Left forelimb (tissue), 1 donor: ENCODE measurements around the gene CAMSAP2.
"Not testable (repeated sequence)": the region's sequence is repeated elsewhere in the genome, so short reads cannot be mapped to it uniquely, and the experiment has no call there.

Experiments
- DNase-seq: peaks from one replicate; pipeline ENCODE4 v3.0.0-alpha.2; 2018; ENCODE audit warnings: low spot score

Gene CAMSAP2

DNA sequence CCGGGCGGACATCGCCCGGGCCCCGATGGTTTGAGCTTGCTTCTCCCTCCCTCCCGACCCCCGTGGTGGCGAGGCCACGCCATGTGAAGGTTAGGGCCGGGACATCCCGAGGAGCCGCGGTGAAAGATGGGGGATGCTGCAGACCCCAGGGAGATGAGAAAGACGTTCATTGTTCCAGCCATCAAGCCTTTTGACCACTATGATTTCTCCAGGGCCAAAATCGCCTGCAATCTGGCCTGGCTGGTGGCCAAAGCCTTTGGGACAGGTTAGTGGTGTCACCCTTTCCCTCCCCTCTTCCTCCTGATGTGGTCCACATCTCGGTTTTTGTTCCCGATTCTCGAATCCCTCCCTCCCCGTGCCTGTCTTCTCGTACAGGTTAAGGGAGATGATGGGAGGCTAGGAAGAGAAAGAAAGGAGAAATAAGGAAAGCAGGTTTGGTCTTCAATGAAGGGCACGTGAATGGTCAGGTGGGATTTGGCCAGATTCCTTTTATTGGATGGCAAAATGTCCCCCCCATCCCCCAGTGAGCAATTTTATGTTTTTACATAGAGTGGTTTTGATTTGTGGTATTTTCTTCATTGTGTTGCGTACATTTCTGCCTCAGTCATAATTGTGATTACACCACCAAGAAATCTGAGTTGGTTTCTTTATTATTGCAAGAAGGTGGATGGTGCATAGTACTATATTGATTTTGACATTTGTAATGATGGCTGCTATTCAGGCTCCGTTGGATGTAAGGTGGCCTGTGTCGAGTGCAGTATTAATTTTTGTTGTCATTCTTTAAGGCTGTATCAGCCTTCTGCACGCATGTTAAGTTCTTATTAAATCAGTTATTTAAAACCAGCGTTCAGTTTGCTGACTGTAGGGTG lies 1.2 kb downstream of the CAMSAP2 start:
- no peak for DNase-seq

DNA sequence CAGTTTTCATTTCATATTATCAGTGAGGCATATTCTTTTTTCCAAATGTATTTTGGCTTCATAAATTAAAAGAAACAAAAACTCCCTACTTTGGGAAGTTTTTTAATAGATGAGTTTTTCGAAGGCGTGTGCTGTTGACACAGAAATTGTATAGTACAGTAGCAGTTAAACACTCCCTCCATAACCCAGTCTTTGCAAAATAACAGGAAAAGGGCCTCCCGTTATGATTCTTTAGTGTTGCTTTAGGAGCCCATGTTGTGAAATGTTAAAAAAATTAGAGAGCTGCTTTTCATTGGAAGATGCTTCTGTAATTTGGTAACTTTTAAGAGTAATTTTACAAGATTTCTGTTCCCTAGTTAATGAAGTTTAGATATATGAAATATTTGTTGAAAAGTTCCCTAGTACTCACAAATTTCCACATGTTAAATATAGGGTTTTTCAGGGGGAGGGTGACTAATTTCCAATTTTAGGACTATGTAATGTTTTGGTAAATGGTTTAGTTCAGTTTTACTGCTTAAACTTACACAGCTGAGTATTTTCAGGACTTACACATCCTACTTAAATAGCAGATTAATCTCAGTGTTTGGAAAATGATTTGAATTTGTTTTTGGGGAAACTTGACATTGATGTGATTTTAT lies 2.0 kb downstream of the CAMSAP2 start:
- no peak for DNase-seq

DNA sequence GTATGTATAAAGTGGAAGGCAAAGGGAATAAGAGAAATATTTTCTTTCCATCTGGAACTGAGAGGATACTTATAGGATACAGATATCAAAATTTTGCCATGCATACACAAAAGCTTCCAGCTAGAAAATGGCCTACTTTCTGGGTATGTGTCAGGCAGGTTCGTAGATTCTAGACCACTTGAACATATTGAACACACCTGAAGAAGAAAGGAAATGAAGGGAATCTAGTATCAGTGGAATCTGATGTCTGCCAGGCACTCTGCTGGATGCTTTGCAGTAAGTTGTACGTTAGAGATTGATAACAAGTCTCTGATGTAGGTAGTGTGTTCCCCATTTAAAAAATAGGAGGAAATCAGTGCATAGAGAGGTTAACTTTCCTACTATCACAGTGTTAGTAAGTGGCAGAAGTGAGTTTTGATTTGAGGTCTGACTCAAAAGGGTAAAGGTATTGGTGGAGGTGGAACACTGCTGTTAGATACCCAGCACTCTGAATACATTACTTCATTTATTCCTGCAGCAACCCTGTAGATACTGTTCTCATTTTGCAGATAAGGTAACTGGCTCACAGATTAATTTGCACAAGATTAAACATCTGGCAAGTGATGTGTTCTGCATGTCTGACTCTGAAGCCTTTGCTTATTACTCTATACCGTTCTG lies 3.0 kb downstream of the CAMSAP2 start:
- DNase-seq = no peak

DNA sequence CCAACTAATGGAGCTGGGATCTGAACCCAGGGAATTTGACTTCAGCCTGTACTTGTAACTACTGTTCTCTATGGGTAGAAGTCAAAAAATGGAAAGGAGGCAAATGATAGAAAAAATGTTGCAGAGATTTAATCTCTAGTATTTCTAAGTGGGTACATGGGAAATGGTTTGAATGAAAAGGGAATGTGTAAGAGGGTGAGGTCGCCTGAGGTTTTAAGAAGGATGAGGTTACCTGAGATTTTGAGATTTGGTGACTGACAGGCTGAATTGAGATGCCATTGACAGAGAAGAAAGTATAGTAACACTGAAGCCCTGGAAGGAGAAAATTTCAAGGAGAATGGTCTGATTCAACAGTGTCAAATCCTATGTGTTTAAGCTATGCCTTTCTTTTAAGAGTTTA lies 5.5 kb downstream of the CAMSAP2 start:
- no peak for DNase-seq

DNA sequence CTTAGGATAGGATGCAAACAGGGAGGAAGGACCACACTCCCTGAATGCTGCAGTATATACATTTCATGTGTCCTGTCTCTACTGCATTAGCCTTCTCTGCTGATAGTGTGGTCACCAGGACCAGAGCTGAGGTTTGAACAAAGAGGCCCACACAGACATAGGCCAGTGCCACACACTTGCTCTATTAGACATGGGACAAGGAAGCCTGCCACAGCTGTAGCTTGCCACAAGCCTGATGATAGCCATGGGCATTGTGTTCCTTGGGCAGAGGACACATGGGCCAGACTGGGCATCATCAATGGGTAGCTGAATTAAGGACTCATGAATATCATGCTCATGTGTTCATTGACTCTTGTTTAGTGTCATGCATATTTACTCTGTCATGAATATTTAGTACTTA lies 10.4 kb downstream of the CAMSAP2 start:
- DNase-seq = no peak

DNA sequence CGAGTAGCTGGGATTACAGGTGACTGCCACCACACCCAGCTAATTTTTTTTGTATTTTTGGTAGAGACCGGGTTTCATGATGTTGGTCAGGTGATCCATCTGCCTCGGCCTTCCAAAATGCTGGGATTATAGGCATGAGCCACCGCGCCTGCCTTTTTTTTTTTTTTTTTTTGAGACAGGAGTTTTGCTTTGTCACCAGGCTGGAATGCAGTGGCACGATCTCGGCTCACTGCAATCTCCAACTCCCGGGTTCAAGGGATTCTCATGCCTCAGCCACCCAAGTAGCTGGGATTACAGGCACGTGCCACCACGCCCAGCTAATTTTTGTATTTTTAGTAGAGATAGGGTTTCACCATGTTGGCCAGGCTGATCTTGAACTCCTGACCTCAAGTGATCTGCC lies 12.1 kb downstream of the CAMSAP2 start:
- not testable (repeated sequence) for DNase-seq

DNA sequence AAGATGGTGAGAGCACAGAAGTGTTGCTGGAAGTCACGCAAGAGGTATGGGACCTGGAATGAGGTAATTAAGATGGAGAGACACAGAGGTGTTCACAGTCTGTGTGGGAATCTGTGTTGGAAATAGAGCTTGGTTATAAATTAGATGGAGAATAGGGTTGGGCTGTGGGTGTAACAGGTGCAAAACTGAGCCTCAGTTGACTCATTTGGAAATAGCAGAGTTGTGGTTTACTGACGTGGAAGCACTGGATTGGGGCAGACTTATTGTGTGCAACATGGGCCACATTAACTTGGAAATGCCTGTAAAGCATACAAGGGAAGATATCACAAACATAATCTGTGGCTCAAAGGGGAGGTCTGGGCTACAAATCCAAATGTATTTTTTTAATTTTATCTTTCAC lies 13.0 kb downstream of the CAMSAP2 start:
- DNase-seq = no peak

DNA sequence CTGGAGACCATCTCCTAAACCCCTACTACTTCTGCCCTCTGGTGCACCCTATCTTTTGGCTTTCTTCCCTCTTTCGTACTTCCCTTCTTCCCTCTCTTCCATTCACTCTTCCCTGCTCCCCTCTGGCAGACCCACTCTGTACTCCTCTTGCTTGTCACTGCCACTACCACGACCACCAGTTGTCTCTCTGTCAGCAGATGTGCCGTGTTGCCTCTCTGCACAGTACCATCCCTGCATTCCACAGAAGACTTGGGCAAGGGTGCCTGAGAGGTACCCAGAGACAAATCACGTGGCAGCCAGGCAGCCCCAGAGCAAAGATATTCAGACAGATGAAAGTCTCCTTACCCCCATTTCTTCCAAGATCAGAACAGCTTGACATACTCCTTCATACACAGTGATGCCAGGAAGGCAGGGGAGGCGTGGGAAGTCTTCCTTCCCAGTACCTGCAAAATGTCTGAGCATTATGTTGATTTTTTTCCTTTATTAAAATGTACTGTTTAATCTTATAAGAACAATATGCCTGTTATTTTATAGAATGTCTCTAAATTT lies 15.0 kb downstream of the CAMSAP2 start:
- no peak for DNase-seq

DNA sequence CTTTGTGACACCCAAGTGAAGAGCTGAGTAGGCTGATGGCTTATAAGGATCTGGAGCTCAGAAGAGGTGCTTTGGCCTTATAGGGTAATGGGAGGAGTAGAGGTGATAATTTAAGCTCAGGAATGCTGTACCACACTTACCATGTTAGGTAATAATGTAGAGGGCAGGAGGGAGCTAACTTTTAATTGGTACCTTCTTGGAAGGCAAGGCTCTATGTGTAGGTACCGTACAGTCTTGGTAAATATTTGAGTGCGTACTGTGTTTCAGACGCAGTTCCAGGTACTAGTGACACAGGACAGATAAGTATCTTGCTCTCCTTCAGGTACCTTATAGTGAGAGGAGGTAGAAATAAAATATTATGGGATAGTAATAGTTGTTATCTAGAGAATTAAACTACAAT lies 16.8 kb downstream of the CAMSAP2 start:
- DNase-seq = no peak

DNA sequence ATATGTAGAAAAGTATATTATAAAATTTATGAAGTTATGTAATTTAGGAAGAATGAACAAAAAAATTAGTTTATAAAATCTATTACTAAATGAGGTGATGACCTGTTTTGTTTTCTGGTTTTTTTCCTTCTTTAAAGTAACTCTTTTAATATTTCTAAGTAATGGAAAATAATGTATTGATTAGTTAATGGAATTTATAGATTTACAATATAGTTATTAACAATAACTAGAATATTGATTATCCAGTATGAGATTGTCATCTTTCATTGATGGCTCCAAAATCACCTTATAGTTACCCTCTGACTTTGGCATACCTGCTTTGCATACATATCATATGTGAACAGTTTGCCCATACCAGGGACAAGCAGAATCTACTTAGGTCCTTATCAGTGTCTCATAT lies 23.4 kb downstream of the CAMSAP2 start:
- no peak for DNase-seq

DNA sequence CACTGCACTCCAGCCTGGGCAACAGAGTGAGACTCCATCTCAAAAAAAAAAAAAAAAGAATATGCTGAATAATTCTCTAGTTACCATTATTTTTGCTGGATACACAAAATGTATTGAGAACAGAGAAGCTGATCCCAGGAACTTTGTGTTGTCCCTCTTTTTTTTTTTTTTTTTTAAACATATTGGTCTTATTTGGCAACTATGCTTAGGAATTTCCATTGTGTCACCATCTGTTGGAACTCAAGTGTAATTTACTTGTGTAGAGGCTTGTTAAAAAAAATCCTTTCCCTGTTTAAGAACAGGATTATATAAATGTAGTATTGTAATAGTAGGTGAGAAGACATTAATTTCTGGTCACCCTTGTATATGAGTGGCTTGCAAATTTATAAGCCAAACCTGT lies 28.6 kb downstream of the CAMSAP2 start:
- no peak for DNase-seq

DNA sequence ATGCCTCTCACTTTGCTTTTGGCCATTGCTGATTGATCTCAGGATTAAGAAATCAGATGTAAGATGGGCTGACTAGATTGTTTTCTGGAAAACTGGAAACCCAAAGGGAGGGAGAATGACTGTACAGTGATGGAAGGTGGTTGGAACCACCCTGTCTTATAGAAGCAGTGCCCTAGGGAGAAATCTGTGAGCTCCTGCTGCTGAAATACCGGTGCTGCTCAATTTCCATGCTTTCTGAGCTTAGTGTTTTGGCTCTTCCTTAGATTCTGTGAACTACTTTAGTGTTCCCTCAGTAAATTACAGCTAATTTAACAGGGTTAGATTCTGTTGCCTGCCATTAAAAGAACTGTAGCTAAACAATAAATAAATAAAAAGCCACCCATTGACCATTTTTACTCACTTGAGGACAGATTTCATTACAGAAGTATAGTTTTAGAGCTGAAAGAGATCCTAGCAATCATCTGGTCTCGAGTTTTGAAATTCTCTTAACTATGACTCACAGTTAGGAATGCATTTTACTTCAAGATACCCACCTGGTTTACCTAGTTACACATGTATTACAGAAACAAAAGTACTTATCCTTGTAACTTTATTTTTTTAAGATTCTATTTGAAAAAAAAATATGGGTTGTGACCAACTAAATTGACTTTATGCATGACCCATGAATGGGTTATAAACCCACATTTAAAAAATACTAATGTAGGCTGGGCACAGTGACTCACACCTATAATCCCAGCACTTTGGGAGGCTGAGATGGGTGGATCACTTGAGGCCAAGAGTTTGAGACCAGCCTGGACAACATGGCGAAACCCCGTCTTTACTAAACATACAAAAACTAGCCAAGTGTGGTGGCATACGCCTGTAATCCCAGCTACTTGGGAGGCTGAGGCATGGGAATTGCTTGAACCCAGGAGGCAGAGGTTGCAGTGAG lies 33.2 kb downstream of the CAMSAP2 start:
- no peak for DNase-seq

DNA sequence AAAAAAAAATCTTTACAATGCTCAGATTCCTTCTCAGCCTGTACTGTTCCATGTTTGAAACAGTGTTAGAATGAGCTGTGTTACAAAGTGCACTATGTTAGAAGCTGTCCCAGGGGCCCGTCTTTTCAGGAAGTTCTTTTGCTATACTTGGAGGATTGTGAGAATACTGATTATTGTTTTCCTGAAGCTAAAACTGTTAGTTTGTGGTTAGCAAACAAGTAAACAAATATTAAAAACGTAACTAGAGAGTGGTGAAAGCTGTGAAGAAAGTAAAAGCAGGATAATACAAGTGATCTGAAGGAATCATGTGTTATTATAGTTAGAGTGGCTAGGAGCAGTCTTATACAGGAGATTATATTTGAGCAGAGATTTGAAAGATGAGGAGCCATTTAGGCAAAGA lies 35.6 kb downstream of the CAMSAP2 start:
- no peak for DNase-seq

DNA sequence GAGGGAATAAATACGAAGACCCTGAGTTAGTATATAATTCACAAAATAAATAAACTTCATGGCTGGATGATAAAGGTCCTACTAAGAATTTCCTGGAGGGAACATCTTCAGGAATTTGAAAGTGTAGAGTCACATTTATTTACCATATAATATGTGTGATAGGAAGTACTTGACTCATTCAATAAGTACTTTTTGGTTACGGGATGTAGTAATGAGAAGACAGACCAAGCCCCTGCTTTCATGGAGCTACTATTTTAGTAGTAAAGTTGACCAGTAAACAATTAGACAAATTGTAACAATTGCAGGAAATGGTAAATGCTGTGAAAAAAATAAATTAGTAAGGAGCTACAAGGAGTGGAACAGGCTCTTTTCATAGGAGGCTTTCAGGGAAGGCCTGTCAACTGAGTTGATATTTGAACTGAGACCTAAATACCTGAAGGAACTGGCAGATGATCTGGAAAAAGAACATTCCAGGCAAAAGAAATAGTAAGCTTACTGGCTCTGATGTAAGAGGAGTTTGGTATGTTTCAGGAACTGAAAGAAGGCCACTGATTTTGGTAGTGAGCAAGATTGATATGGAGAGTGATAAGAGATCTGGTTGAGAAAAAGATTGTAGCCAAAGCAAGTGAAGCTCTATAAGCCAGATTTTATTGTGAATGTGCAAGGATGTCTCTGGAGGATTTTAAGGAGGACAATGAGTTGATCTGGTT lies 36.2 kb downstream of the CAMSAP2 start:
- no peak for DNase-seq

DNA sequence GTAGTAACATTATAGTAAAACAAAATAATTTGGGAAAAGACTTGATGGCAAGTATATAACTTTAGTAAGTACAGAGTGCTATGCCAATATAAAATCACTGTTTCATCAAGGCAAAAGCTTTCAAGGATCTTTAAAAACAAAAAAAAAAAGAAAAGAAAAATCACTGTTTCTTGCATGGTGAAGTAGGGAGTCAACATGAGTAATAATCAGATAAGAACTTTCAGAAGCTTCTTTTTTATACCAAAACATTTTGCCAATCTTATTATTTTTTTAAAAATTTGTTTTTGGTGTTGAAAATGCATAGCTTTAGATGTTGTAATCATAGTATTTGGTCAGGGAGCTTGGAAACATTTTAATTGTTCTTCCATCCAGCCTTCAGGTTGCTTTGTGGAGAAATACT lies 37.2 kb downstream of the CAMSAP2 start:
- DNase-seq = no peak

DNA sequence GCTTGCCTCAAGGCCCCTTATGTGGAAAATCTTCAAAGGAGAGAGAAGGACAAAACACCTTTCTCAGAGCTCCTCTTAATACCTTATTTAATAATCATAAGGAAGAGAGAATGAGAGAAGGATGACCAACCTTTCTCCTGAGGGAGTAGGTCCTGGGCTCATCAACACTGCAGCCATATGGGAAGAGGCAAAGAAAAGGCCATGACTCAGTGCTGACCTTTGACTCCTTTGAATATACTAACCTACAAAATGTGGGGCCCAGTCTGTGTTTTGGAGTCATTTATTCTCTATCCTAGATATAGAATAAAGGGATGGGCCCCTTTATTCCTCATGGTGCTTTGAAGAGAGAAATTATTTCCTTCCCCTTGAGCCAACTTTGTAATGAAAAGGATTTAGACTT lies 38.3 kb downstream of the CAMSAP2 start:
- no peak for DNase-seq

DNA sequence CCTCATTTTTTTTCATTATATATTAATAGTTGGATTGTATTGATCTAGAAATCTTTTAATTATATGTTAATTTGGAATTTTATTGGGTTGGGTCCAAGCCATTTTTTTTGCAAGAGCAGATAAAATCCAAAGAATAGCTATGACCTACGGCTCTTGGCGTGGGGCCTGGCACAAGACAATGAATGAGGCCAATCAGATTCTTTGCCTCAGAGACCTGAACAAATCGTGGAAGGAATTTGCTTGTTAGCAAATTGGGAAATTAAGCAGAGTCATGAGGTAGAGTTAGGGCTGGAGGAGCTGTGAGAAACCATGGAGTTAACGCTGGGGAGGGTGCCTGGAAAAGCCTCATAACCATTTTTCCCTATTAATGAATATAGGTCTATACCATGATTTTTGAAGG lies 40.1 kb downstream of the CAMSAP2 start:
- no peak for DNase-seq

DNA sequence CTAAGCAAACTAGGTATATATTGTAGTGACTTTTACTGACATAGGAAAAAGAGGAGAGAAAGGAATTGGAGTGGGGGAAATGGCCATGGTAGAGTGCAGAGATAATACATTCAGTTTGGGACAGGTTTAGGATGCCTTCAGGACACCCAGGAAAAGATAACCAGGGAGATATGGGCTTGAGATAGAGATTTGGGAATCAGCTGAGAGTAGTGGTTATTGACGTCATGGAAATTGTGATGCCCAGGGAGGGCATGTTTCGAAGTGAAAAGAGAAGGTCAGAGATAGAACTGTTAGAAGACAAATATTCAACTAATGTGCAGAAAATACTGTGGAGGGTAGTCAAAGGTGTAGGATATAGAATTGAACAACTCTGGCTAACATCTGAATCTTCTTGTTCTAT lies 40.6 kb downstream of the CAMSAP2 start:
- no peak for DNase-seq

DNA sequence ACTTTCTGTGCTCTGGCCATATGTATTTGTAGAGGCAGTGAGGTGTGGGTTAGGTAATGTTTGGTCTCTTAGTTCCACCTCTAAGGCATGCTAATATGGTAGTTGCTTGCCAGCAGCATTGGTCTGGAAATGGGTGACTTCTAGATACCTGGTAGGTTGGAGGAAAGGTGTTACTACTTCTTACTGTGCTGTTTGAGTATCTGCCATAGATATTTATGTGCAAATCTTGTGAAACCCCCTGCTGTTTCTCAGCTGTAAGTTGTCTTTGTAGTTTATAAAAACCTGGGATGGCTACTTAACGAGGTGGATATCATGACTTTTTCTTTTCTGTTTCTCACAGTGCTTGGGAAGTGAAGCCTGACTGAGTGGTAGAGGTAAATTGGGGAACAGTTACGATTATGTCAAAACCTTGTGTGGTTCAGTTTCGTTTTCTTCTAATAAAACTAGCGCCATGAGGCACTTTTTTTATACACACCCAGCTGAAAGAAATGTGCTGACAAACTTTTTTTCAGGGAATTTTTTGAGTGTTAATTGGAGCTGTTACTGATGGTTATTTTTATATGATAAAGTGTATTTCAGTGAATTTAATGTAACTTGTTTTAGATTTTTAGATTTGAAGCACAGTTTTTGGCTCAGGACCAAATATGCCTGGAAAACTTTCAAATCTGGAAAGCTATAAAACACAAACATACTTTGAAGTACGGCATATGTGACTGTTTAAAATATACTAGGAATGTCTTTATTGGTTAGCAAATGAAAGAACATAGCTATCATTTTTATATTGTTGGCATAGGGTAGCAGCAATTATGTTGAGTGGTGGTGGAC lies 42.1 kb downstream of the CAMSAP2 start:
- no peak for DNase-seq

DNA sequence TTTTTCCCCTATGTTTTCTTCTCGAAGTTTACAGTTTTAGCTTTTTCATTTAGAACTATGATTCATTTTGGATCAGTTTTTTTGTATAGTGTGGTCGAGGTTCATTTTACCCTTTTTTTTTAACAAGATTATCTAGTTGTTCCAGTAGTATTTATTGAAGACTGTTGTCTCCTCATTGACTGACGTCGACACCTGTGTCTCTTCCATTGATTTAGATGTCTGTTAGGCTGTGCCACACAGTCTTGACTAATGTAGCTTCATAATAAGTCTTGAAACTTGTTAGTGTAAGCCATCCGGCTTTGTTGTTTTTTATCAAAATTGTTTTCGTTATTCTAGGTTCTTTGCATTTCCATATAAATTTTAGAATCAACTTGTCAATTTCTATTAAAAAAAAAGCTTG lies 45.2 kb downstream of the CAMSAP2 start:
- DNase-seq = no peak
